ENCODE data around the gene CHKB.

- TF ChIP-seq, protein P1, sequence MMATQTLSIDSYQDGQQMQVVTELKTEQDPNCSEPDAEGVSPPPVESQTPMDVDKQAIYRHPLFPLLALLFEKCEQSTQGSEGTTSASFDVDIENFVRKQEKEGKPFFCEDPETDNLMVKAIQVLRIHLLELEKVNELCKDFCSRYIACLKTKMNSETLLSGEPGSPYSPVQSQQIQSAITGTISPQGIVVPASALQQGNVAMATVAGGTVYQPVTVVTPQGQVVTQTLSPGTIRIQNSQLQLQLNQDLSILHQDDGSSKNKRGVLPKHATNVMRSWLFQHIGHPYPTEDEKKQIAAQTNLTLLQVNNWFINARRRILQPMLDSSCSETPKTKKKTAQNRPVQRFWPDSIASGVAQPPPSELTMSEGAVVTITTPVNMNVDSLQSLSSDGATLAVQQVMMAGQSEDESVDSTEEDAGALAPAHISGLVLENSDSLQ (IDR thresholded peaks at IDR 0.05): no peak
- TF ChIP-seq TARDBP (IDR thresholded peaks at IDR 0.05): no peak
- TF ChIP-seq FOXA1 (IDR thresholded peaks at IDR 0.05): no peak
- no peak for TF ChIP-seq FOXK2 (IDR thresholded peaks at IDR 0.05)
- no peak for TF ChIP-seq ELF4 (IDR thresholded peaks at IDR 0.05)
- TF ChIP-seq FOXM1 (IDR thresholded peaks at IDR 0.05; ENCODE audit: borderline replicate concordance): no peak
- TF ChIP-seq SP1 (IDR thresholded peaks at IDR 0.05): no peak
- TF ChIP-seq HDGF (IDR thresholded peaks at IDR 0.05; ENCODE audit: borderline replicate concordance): no peak
- no peak for TF ChIP-seq BHLHE40 (IDR thresholded peaks at IDR 0.05; ENCODE audit: borderline replicate concordance)
- no peak for TF ChIP-seq NFRKB (IDR thresholded peaks at IDR 0.05)
- TF ChIP-seq SUZ12 (IDR thresholded peaks at IDR 0.05): no peak
- TF ChIP-seq L3MBTL2 (conservative IDR thresholded peaks at IDR 0.05): no peak
- TF ChIP-seq CTBP1 (IDR thresholded peaks at IDR 0.05; ENCODE audit: borderline replicate concordance): no peak
These were observed 2.6 kb upstream of the CHKB start for GRCh38 chr22:50585238-50585637.

Measured in HEK293T (cell line).